ENCODE data around the gene ATP11B. TPM values are rescaled to one million over a fixed set of nuclear protein-coding genes. Genes with fewer than 3 reads are reported as not detected.

The ATP11B gene
- total and polyA plus RNA-seq, 9 of the 15 experiments (the other 6 are each of a cell fraction or from before 2014, with no cell fraction given), result 11.9 to 68.7 (median 41.8) TPM

GRCh38 chr3:182760576-182761164 is 32.6 kb upstream of the ATP11B start (continued):
- TF ChIP-seq, protein P1, sequence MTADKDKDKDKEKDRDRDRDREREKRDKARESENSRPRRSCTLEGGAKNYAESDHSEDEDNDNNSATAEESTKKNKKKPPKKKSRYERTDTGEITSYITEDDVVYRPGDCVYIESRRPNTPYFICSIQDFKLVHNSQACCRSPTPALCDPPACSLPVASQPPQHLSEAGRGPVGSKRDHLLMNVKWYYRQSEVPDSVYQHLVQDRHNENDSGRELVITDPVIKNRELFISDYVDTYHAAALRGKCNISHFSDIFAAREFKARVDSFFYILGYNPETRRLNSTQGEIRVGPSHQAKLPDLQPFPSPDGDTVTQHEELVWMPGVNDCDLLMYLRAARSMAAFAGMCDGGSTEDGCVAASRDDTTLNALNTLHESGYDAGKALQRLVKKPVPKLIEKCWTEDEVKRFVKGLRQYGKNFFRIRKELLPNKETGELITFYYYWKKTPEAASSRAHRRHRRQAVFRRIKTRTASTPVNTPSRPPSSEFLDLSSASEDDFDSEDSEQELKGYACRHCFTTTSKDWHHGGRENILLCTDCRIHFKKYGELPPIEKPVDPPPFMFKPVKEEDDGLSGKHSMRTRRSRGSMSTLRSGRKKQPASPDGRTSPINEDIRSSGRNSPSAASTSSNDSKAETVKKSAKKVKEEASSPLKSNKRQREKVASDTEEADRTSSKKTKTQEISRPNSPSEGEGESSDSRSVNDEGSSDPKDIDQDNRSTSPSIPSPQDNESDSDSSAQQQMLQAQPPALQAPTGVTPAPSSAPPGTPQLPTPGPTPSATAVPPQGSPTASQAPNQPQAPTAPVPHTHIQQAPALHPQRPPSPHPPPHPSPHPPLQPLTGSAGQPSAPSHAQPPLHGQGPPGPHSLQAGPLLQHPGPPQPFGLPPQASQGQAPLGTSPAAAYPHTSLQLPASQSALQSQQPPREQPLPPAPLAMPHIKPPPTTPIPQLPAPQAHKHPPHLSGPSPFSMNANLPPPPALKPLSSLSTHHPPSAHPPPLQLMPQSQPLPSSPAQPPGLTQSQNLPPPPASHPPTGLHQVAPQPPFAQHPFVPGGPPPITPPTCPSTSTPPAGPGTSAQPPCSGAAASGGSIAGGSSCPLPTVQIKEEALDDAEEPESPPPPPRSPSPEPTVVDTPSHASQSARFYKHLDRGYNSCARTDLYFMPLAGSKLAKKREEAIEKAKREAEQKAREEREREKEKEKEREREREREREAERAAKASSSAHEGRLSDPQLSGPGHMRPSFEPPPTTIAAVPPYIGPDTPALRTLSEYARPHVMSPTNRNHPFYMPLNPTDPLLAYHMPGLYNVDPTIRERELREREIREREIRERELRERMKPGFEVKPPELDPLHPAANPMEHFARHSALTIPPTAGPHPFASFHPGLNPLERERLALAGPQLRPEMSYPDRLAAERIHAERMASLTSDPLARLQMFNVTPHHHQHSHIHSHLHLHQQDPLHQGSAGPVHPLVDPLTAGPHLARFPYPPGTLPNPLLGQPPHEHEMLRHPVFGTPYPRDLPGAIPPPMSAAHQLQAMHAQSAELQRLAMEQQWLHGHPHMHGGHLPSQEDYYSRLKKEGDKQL (CRISPR knock-in tag; IDR thresholded peaks at IDR 0.05; ENCODE audit: borderline replicate concordance), result no peak
- TF ChIP-seq CTBP1 (IDR thresholded peaks at IDR 0.05; ENCODE audit: borderline replicate concordance) (peak; percentile 71; the same call in 1 of the 2 replicates), SAFB (IDR thresholded peaks at IDR 0.05; ENCODE audit: borderline replicate concordance, low read depth, low read length) (no peak), JUN (IDR thresholded peaks at IDR 0.05; ENCODE audit: borderline replicate concordance, low read depth, low read length) (no peak), JUN (CRISPR knock-in tag; IDR thresholded peaks at IDR 0.05; ENCODE audit: borderline replicate concordance) (no peak), CXXC5 (CRISPR knock-in tag; IDR thresholded peaks at IDR 0.05) (0 out of 2 replicates have a peak, but pooled peaks have one; percentile 11), ZNF124 (CRISPR knock-in tag; IDR thresholded peaks at IDR 0.05) (no peak)
